Kidney (tissue), 14 donors: ENCODE results near the gene CEMIP. TPM values are rescaled to one million over a fixed set of nuclear protein-coding genes. Genes with fewer than 3 reads are reported as not detected.

Experiments
- DNase-seq, 5 donors: peaks; one replicate each; pipeline ENCODE4 v3.0.0-alpha.2; 2013 to 2020
- FAIRE-seq: peaks from 2 replicates; lab custom pipeline; 2012; peaks lifted over from hg19 to GRCh38; lab: Jason Lieb, UNC
- H3K27ac ChIP-seq, 2 donors: one replicate each; pipeline ENCODE4 v1.7.0; 2013; ENCODE audit warnings: low read depth in 2 of 2, low read length in 2 of 2, inconsistent platforms in 1 of 2
- H3K27me3 ChIP-seq: one replicate; pipeline ENCODE4 v1.7.1; 2013; ENCODE audit warnings: low read length, inconsistent platforms; ENCODE audit not compliant: control insufficient read depth, insufficient read depth
- H3K36me3 ChIP-seq, 3 donors: one replicate each; pipeline versions ENCODE4 v1.7.0 to v1.7.1; 2013; ENCODE audit warnings: low read length in 3 of 3, control low read depth in 1 of 3, inconsistent platforms in 1 of 3; ENCODE audit not compliant: insufficient read depth in 3 of 3, control insufficient read depth in 2 of 3
- H3K4me1 ChIP-seq, 3 donors: one replicate each; pipeline versions ENCODE4 v1.7.0 to v1.7.1; 2013; ENCODE audit warnings: low read length in 3 of 3, inconsistent platforms in 1 of 3, low read depth in 1 of 3; ENCODE audit not compliant: control insufficient read depth in 2 of 3, insufficient read depth in 2 of 3
- H3K4me3 ChIP-seq, 3 donors: one replicate each; pipeline versions ENCODE4 v1.7.0 to v1.8.1; 2013; ENCODE audit warnings: low read length in 3 of 3, control low read depth in 1 of 3, inconsistent platforms in 1 of 3
- H3K9ac ChIP-seq, 3 donors: one replicate each; pipeline versions ENCODE4 v1.7.0 to v1.7.1; 2013; ENCODE audit warnings: low read length in 3 of 3, control low read depth in 1 of 3, inconsistent platforms in 1 of 3
- H3K9me3 ChIP-seq, 3 donors: one replicate each; pipeline versions ENCODE4 v1.7.0 to v1.7.1; 2013; ENCODE audit warnings: low read length in 3 of 3, control low read depth in 1 of 3, inconsistent platforms in 1 of 3; ENCODE audit not compliant: control insufficient read depth in 2 of 3, insufficient read depth in 1 of 3
- intact Hi-C: fragments of 100-400 bp; cut with DNase I; formaldehyde crosslinking; loops from one replicate; pipeline ENCODE4 v1.11.1; 2022
- polyA plus RNA-seq: library from polyadenylated mRNA; stranded (reverse); fragments of 350-450 nt; fragmentation: Illumina TruSeq; extraction: RNeasy Lipid Tissue Mini Kit (QIAGEN cat#74804); gene quantifications from one replicate; pipeline ENCODE4 v1.2.3, GENCODE V29; 2014; ENCODE audit warnings: low read depth, low replicate concordance; ENCODE audit not compliant: insufficient read depth
- total RNA-seq: library from RNA; stranded (reverse); fragmentation: NEBNext Ultra II Directional; extraction: Animal tissue kit (Norgen Biotek cat#: 25700); gene quantifications from one replicate; pipeline ENCODE4 v1.2.1, GENCODE V29; 2021
- TF ChIP-seq, protein P1 (sequence below): IDR thresholded peaks from 3 replicates; pipeline ENCODE4 v1.5.1; 2012; ENCODE audit warnings: mild to moderate bottlenecking, moderate library complexity, borderline replicate concordance; ENCODE audit not compliant: insufficient read depth; ENCODE audit errors: extremely low read depth
- donor health status: control.
- donor health status: control.
- donor health status: control.
- donor health status: control.
- donor health status: control.
- donor health status: DM: yes; HTN: yes; CAD: no.
- donor health status: Normal renal cell carcinoma (clear cell type).

The CEMIP gene
- total and polyA plus RNA-seq, 2 donors from 2014 or later, result 0.11 to 0.57 TPM

GRCh38 chr15:80988148-80988796, 209.1 kb downstream of the CEMIP start:
- H3K9me3 ChIP-seq, result no peaks in the 10 kb centered on the region
- H3K4me1 ChIP-seq, result peaks cover 0 to 18% (median 16%) of the 10 kb centered on the region in 3 donors
- TF ChIP-seq, protein P1, sequence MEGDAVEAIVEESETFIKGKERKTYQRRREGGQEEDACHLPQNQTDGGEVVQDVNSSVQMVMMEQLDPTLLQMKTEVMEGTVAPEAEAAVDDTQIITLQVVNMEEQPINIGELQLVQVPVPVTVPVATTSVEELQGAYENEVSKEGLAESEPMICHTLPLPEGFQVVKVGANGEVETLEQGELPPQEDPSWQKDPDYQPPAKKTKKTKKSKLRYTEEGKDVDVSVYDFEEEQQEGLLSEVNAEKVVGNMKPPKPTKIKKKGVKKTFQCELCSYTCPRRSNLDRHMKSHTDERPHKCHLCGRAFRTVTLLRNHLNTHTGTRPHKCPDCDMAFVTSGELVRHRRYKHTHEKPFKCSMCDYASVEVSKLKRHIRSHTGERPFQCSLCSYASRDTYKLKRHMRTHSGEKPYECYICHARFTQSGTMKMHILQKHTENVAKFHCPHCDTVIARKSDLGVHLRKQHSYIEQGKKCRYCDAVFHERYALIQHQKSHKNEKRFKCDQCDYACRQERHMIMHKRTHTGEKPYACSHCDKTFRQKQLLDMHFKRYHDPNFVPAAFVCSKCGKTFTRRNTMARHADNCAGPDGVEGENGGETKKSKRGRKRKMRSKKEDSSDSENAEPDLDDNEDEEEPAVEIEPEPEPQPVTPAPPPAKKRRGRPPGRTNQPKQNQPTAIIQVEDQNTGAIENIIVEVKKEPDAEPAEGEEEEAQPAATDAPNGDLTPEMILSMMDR, result no peak
- H3K9ac ChIP-seq, result peak overlapping the region in 2 of 3 donors; percentile 68 to 97
- peak overlapping the region; percentile 79 to 97 (median 90) for H3K4me3 ChIP-seq
- no peak for FAIRE-seq
- DNase-seq, result no peak
- intact Hi-C loops, result no loop called here
- H3K27ac ChIP-seq, result no peak overlapping the region
- H3K27me3 ChIP-seq, result no peaks in the 10 kb centered on the region
- H3K36me3 ChIP-seq, result no peaks in the 10 kb centered on the region

GRCh38 chr15:80989081-80989517, 209.9 kb downstream of the CEMIP start:
- intact Hi-C loops, result no loop called here
- peak overlapping the region; percentile 31 to 97 (median 68) for H3K9ac ChIP-seq
- peak in 2 of 5 donors; percentile 52 to 57 for DNase-seq
- TF ChIP-seq, protein P1, result no peak
- no peaks in the 10 kb centered on the region for H3K36me3 ChIP-seq
- H3K9me3 ChIP-seq, result no peaks in the 10 kb centered on the region
- peaks cover 0 to 18% (median 16%) of the 10 kb centered on the region in 3 donors for H3K4me1 ChIP-seq
- H3K4me3 ChIP-seq, result peak overlapping the region; percentile 79 to 97 (median 90)
- FAIRE-seq, result no peak
- no peaks in the 10 kb centered on the region for H3K27me3 ChIP-seq
- peak overlapping the region; percentile 90 to 92 for H3K27ac ChIP-seq

GRCh38 chr15:80989518-80990478, 210.6 kb downstream of the CEMIP start, which contains the start of gene MESD:
TSS of gene MESD (minus strand) at chr15:80989819. CDS start at chr15:80989791, 28 bp downstream.
- intact Hi-C loops, result no loop called here
- no peaks in the 10 kb centered on the region for H3K27me3 ChIP-seq
- FAIRE-seq (no peak), DNase-seq (peak; percentile 98 to 99 (median 98))
- H3K4me3 ChIP-seq, result peak within 1 kb of the TSS; percentile 79 to 97 (median 90)
- TF ChIP-seq, protein P1, result no peak
- H3K9ac ChIP-seq, result peak within 1 kb of the TSS; percentile 68 to 97 (median 95)
- H3K27ac ChIP-seq, result peak within 1 kb of the TSS; percentile 90 to 93
- no peaks in the 10 kb centered on the region for H3K9me3 ChIP-seq
- no peaks in the 10 kb centered on the region for H3K36me3 ChIP-seq
- peaks cover 0 to 18% (median 16%) of the 10 kb centered on the region in 3 donors for H3K4me1 ChIP-seq
